Stimulated activated CD8-positive, alpha-beta memory T cell treated with anti-CD3 and anti-CD28 coated beads, Interleukin-7, amount 100 ng/mL, for 48 hours (primary cell): ENCODE data around the gene OXNAD1.

Experiments
- DNase-seq, 2 donors: peaks; one replicate each; pipeline ENCODE4 v3.0.0-alpha.2; 2020; ENCODE audit warnings: low read depth in 1 of 2; ENCODE audit errors: extremely low read depth in 1 of 2

The OXNAD1 gene

GRCh38 chr3:16326724-16327349 lies 61.8 kb downstream of the OXNAD1 start:
- DNase-seq = no peak

DNA sequence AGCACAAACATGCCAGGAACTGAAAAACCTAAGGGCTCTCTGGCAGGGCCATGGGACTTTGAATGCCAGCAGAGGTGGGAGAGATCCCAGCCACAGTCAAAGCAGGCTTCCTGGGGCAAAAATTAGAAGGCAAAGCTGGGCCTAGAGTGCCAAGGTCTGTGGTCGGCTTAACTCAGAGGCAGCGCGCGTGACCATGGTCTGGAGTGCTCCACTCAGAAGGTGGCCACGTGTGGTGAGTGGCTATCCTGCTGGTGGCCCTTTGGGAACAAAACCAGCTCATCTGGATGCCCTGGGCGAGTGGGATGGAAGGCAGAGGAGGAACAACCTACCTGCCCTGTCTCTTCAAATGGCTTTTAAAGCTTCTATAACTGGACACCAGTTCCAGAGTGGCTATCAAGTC lies 63.1 kb downstream of the OXNAD1 start:
- no peak for DNase-seq

DNA sequence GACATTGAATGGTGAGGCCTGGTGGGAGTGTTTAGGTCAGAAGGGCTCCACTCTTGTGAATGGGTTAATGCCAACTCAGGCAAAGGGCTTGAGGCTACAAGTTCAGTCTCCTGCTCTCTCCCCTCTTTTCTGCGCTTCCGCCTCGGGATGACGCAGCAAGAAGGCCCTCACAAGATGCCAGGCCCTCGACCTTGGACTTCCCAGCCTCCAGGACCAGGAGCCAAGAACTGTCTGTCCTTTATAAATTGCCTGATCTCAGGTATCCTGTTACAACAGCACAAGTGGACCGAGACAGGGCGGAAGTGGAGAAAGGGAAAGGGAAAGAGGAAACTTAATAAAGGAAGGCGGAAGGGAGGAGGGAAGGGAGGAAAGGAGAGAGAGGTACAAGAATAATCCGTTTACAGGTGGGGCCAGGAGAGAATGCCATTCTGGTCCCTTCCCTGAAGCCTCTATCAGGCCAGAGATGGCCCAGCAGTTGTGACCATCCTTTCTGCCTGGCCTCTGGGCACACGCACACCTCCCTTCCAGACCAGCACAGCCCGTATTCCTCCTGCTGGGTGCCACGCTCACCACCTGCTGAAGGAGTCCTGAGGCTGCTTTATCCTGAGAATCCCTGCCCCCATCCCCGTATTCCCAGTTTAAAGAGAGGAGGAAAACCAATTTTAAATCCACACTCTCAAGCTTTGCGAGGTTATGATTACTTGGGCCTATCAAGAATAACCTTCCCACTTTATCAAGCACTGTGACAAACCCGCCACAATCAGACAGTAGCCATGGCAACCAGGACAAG lies 64.2 kb downstream of the OXNAD1 start:
- no peak for DNase-seq

- no peak for DNase-seq
Observed at GRCh38 chr3:16329826-16330129, 64.8 kb downstream of the OXNAD1 start.

- DNase-seq = no peak
Observed at GRCh38 chr3:16330351-16330750, 65.3 kb downstream of the OXNAD1 start.

DNA sequence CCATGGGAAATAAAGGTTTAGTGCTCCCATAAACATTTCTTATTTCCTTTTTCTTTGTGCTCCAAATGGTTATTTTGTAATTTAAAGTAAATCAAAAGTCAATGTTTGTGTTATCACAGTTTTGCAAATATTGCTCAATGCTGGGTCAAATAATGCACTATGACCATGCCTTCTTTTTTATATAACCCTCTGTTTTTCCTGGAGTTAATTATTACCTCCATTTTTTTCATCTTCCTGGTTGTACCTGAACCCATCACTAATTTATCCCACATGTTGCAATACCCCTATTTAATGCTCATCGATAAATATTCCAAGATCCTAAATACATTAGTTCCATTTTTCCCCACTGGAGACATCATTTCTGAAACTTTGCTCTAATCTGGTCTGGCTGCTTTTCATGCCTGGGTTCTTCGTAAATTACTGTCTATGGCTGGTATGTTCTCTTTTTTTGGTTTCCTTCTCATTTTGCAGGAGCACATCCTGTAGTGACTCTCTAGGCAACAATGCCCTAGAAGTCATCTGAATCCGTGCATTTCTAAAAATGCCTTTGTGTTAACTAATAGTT lies 66.4 kb downstream of the OXNAD1 start:
- DNase-seq = no peak

DNA sequence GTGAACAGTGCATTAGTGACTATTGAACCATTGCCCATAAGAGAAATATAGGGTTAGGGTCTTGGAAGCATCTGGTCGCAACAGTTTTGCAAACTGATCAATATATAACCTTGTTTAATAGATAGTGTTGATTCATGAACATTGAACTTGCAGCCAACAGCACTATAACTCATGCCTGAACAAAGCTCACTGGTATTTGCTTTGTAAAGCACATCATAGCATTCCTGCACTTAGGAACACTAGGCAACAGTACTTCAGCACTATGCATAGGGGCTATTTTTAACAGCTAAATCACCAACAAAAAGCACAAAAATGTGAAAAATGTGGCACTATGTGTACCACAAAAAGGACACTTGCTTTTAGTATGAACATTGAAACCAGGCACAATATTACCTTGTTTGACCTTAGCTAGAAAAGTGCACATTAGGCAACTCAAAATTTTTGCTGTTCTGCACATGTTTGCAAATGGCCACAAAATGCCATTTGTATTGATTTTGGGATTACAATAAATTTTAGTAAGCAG lies 68.0 kb downstream of the OXNAD1 start:
- DNase-seq = no peak

- DNase-seq = no peak
Observed at GRCh38 chr3:16334909-16335308, 69.9 kb downstream of the OXNAD1 start.

DNA sequence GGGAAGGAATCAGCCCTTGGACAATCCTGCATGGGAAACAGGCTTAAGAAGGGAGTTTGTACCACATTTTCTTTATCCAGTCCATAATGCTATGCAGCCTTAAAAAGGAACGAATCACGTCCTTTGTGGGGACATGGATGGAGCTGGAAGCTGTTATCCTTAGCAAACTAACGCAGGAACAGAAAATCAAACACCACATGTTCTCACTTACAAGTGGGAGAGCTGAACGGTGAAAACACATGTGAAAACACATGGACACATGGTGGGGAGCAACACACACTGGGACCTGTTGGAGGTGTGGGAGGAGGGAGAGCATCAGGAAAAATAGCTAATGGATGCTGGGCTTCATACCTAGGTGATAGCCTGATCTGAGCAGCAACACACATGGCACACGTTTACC lies 70.3 kb downstream of the OXNAD1 start:
- no peak for DNase-seq

GRCh38 chr3:16335772-16336645 lies 71.0 kb downstream of the OXNAD1 start:
- no peak for DNase-seq

DNA sequence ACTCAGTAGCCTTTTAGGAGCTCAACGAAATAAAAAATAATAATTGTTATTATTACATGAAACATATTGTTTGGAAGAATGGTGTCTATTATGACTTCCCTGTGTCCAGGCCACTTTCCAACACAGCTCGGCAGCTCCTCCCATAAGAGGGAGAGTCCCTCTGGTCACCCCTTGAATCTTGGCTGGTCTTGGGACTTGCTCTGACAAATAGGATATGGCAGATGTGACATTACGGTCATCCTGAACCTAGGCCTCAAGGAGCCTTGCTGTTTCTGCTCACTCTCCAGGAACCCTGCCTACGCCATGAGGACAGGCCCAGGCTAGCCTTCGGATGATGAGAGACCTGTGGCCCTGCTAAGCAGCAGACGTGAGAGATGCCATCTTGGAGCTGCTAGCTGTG lies 71.8 kb downstream of the OXNAD1 start:
- no peak for DNase-seq

GRCh38 chr3:16337856-16338540 lies 73.0 kb downstream of the OXNAD1 start:
- peak in 1 of 2 donors; percentile 28 for DNase-seq

DNA sequence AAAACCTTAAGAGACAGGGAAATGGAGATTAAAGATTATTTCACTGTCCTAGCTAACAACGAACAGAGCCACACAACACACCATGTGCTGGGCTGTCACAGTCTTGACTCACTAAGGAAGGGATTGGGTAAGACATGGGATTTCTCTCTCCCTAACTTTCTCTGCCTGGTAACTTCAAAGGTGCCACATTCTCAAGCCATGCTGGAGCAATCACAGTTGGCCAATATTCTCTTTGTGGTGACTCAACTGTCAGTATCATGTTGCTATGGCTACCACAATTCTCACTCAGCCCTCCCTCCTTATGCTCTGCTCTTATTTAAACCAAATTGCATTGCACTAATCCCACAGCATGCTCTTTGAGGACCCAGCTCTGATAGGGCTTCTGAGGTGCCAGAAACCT lies 74.0 kb downstream of the OXNAD1 start:
- DNase-seq = no peak

DNA sequence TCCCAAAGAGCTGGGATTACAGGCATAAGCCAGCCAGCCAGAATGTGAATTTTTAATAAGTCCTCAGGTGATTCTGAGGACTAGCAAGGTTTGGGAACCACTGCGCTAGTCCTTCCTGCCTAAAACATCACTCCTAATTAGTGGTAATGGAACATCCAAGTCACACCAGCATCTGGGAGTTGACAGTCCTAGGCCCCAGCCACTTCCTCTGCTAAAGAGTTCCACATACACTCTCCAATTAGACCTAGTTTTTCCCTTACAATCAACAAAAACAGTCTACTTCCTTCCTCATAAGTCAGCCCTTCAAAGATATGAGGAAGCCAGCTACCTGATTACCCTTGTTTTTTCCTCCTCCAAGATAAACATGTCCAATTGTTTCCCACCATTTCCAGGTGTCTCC lies 78.1 kb downstream of the OXNAD1 start:
- DNase-seq = no peak

DNA sequence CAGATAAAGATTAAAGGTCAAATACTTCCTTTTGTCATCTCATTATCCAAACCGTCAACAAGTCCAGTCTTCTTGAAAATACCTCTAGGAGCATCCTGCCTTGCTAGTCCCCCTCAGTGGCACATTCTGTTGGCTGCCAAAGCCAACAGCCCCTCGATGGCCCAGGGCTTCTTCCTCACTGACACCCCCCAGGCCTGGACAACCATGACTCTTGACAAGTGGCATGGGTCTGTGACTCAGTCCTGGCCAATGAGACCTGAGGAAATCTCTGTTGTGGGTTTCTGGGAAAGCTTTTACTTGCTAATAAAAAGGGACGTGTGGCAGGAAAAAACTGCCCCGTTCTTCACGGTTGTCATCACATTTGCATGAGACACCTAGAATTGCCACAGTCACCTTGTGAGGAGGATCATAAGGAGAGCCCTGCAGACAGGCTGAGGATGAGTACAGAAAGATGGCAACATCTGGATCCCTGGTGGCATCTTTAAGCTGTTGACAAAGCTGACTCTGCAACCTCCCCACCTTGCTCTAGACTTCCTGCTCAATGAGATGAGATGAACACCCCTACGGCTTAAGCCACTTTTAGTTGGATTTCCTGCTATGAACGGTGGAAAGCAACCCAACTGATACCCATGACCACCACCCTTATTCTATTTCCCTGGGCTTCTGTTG lies 81.5 kb downstream of the OXNAD1 start:
- no peak for DNase-seq

GRCh38 chr3:16347548-16347947 lies 82.5 kb downstream of the OXNAD1 start:
- DNase-seq = no peak

DNA sequence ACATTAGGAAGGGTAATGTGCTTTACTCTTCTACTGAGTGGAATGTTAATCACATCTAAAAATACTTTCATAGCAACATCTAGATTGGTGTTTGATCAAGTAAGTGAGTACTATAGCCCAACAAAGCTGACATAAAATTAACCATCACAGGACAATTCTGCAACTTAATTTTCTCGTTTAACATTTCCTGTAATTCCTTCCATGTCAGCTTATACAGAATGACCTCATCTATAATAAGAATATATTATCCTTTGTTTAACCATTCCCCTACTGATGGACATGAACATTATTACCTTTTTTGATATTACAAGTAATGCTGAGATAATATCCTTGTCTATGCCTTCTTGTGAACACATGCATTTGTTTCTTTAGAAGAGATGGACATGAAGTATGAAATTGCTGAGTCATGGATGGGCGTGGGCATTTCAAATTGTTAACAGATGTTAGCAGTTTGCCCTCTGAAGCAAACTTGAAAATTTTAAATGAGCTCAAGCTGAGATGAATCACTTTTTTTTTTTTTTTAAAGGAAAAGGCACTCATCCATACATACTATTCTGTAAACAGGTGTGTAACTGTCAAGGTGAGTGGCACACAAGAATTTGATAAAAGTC lies 85.1 kb downstream of the OXNAD1 start:
- DNase-seq = no peak

DNA sequence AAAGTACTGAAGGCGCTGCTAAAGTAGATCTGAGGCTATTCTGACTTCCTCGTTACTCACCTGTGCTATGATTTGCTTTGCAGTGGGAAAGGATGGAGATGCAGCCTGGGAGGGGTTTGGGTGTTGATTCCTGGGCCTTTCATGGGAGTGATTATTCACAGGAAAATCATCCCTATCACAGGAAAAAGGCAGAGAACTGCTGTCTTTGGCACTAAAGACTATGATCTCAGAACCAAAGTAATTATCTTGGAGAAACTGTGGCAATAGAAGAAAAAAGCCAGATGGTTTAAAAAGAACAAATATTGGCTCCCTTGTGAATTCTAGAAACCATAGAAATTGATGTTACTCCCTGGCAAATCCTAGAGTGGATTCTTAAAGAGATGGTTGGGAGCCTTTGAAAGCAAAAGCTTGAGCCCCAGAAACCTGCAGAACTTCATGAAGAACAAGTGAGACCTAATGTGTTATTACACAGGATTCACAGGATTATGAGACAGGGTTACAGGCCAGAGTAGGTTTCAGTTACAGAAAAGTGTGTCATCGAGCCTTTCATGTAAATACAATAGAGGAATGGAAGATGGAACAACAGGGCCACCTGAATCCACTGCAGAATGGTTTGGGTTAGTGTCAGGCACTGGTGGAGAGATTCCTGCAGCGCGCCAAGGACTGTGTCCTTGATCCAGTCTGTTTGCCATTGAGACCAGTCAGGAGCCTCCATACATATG lies 85.7 kb downstream of the OXNAD1 start:
- DNase-seq = no peak

- DNase-seq = no peak
Observed at GRCh38 chr3:16352428-16352827, 87.4 kb downstream of the OXNAD1 start.
